Right lobe of liver (tissue), 6 donors: ENCODE data around the gene PILRA. TPM values are rescaled to one million over a fixed set of nuclear protein-coding genes. Genes with fewer than 3 reads are reported as not detected.
"Not testable (repeated sequence)": the region's sequence is repeated elsewhere in the genome, so short reads cannot be mapped to it uniquely, and the experiment has no call there.

ENCODE experiments used
- ATAC-seq, 4 donors: fragments of 200-7000 bp; cut with Tn5 transposase; one replicate each; pipeline ENCODE4 v1.9.1; 2020; ENCODE audit warnings: mild to moderate bottlenecking in 4 of 4, moderate library complexity in 4 of 4
- DNase-seq, 3 donors: peaks; one replicate each; pipeline ENCODE4 v3.0.0-alpha.2; 2020
- H3K27ac ChIP-seq, 3 donors: fragments of 200-600 bp; one replicate each; pipeline ENCODE4 v1.8.0; 2022
- H3K27me3 ChIP-seq, 2 donors: fragments of 200-600 bp; one replicate each; pipeline ENCODE4 v1.8.0; 2022
- H3K36me3 ChIP-seq, 4 donors: fragments of 200-600 bp; sonication (generic) in 1 of 4; one replicate each; pipeline versions ENCODE4 v1.5.1 to v1.8.0; 2017 to 2022; ENCODE audit warnings: control low read depth in 1 of 4
- H3K4me1 ChIP-seq, 4 donors: fragments of 200-600 bp; sonication (generic) in 1 of 4; one replicate each; pipeline versions ENCODE4 v1.5.1 to v1.8.0; 2017 to 2022; ENCODE audit warnings: control low read depth in 1 of 4
- H3K4me3 ChIP-seq, 3 donors: fragments of 200-600 bp; one replicate each; pipeline ENCODE4 v1.8.0; 2022
- H3K9me3 ChIP-seq, 4 donors: fragments of 200-600 bp; sonication (generic) in 1 of 4; one replicate each; pipeline versions ENCODE4 v1.5.1 to v1.8.0; 2017 to 2022; ENCODE audit warnings: control low read depth in 1 of 4
- CTCF ChIP-seq, 4 donors: fragments of 200-600 bp in 3 of 4; fragments of 450-650 bp in 1 of 4; IDR thresholded peaks; one replicate each; pipeline versions ENCODE4 v1.5.1 to v1.8.0; 2016 to 2022; ENCODE audit warnings: antibody characterized with exemption in 4 of 4, mild to moderate bottlenecking in 2 of 4
- POLR2A ChIP-seq: fragments of 450-650 bp; IDR thresholded peaks from one replicate; pipeline ENCODE4 v1.6.1; 2017; ENCODE audit warnings: antibody characterized with exemption, mild to moderate bottlenecking
- WGBS: methylation state at CpG from one replicate; pipeline ENCODE4 v1.1.6; 2018; ENCODE audit warnings: low coverage, low lambda C conversion rate; ENCODE audit not compliant: insufficient coverage; ENCODE audit errors: missing lambda C conversion rate; 5-methylcytosine and 5-hydroxymethylcytosine counted together
- intact Hi-C, 2 donors: fragments of 100-400 bp; cut with DNase I; formaldehyde crosslinking; loops; one replicate each; pipeline versions ENCODE4 v1.11.2 to v1.14.1; 2022
- total RNA-seq, 6 experiments: library from RNA; depleted of rRNA in 2 of 6; stranded (reverse); fragments of >200 nt in 2 of 6; fragmentation: NEBNext Ultra II Directional in 3 of 6; extraction: Animal tissue kit (Norgen Biotek cat#: 25700) in 3 of 6; gene quantifications; one replicate each; pipeline versions ENCODE4 v1.1.0 to v1.2.4, GENCODE V29; 2016 to 2023
- donor health status: DM: no; HTN: yes; CAD: no.
- donor health status: DM: no; HTN: no; CAD: no.
- donor health status: DM: no; HTN: no; CAD: no.
- donor health status: DM: no; HTN: yes; CAD: no.
- donor health status: DM: no; HTN: yes; CAD: no.

Gene PILRA
- total RNA-seq, 6 experiments from 2014 or later = 1.4 to 7.1 (median 4.0) TPM

DNA sequence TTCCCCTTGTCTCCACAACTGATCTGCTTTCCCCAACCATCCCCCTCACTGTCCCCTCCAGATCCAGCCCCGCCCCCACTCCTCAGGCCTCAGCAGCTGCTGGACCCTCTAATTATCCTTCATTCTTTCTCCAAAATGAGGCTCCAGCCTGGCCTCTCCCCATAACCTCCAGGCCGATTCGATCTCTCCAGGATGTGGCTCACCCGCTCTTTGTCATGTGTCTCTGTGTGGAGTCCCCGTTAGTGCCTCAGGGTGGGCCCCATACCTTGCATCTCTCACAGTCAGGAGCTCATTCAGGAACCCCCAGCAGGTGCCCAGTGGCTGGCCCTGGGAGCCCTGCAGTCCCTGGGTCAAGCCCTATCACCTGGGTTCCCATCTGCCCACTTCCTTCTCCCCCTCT lies 1.3 kb downstream of the PILRA start:
- intact Hi-C loops = no loop called here
- no peak for DNase-seq
- TF ChIP-seq POLR2A = no peak
- TF ChIP-seq CTCF (IDR thresholded peaks at IDR 0.05) = no peak
- H3K27ac ChIP-seq = no peak overlapping the region
- H3K27me3 ChIP-seq = no peaks in the 10 kb centered on the region
- H3K36me3 ChIP-seq = no peaks in the 10 kb centered on the region
- 56% methylated on average over 4 of the region's 5 CpGs for WGBS
- no peak overlapping the region for H3K4me3 ChIP-seq
- ATAC-seq = no peak
- H3K4me1 ChIP-seq = no peaks in the 10 kb centered on the region
- no peaks in the 10 kb centered on the region for H3K9me3 ChIP-seq

DNA sequence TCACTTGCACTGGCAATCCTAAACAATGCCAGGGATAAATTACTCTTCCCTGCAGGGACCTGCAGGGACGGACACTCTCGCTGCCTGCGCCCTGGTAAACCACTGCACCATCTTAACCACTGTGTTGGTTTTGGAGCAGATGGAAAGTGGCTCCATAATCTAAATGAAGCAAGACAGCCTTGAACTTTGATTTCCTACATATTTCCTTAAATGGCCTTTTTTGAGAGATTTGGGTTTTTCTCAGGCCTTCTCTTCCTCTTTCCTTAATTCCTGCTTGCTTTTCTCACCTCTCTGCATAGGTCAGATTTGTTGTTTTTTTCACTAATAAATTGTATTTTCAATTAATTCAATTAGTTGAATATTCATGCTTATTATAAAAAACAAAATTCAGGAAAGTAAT lies 2.8 kb downstream of the PILRA start:
- DNase-seq = no peak
- intact Hi-C loops = no loop called here
- no CpG with 5 or more reads among the region's 3 CpGs for WGBS
- no peak overlapping the region for H3K4me3 ChIP-seq
- no peak overlapping the region for H3K27ac ChIP-seq
- ATAC-seq = no peak
- H3K36me3 ChIP-seq = no peaks in the 10 kb centered on the region
- no peaks in the 10 kb centered on the region for H3K27me3 ChIP-seq
- no peaks in the 10 kb centered on the region for H3K4me1 ChIP-seq
- no peaks in the 10 kb centered on the region for H3K9me3 ChIP-seq
- no peak for TF ChIP-seq POLR2A

DNA sequence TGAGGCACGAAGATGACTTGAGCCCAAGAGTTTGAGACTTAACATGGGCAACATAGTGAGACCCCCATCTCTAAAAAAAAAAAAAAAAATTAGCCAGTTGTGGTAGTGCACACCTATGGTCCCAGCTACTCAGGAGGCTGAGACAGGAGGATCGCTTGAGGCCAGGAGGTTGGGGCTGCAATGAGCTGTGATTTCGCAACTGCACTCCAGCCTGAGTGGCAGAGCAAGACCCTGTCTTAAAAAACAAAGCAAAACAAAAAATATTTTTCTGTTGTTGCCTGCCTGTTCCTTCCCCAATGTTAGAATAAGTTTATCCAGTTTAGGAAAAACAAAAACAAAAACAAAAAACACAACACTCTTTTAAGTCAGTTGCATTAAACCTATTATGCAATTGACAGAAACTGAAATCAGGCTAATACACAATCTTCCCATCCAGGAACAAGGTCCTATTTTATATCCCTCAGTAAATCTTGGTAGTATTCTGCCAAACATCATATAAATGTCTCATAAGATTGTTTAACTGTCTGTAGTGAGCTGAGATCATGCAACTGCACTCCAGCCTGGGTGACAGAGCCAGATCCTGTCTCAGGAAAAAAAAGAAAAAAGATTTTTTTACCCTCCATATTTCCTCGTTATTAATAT lies 4.9 kb downstream of the PILRA start:
- no peak for ATAC-seq
- H3K4me3 ChIP-seq = no peak overlapping the region
- H3K27me3 ChIP-seq = no peaks in the 10 kb centered on the region
- H3K9me3 ChIP-seq = no peaks in the 10 kb centered on the region
- no peaks in the 10 kb centered on the region for H3K36me3 ChIP-seq
- no peaks in the 10 kb centered on the region for H3K4me1 ChIP-seq
- H3K27ac ChIP-seq = no peak overlapping the region
- 88% methylated on average over 4 of the region's 4 CpGs for WGBS
- TF ChIP-seq CTCF (IDR thresholded peaks at IDR 0.05) = no peak
- no peak for TF ChIP-seq POLR2A
- intact Hi-C loops = no loop called here
- DNase-seq = no peak

- DNase-seq (no peak), ATAC-seq (peak in 3 of 4 donors; percentile 37 to 43 (median 38))
- no peaks in the 10 kb centered on the region for H3K36me3 ChIP-seq
- H3K9me3 ChIP-seq = no peaks in the 10 kb centered on the region
- no peak overlapping the region for H3K4me3 ChIP-seq
- H3K27me3 ChIP-seq = no peaks in the 10 kb centered on the region
- peak overlapping the region in 2 of 3 donors; percentile 22 to 34 for H3K27ac ChIP-seq
- intact Hi-C loops = no loop called here
- WGBS = 48% methylated on average over 4 of the region's 4 CpGs
- TF ChIP-seq CTCF (IDR thresholded peaks at IDR 0.05) (no peak), POLR2A (no peak)
- H3K4me1 ChIP-seq = no peaks in the 10 kb centered on the region
These were observed 6.9 kb downstream of the PILRA start for GRCh38 chr7:100380196-100380595.

GRCh38 chr7:100381531-100382233 lies 8.4 kb downstream of the PILRA start:
- DNase-seq, H3K9me3 ChIP-seq, H3K4me3 ChIP-seq, H3K27ac ChIP-seq, ATAC-seq, H3K36me3 ChIP-seq, H3K27me3 ChIP-seq, intact Hi-C loops, H3K4me1 ChIP-seq: not testable (repeated sequence)
- whole genome bisulfite sequencing = 53% methylated on average over 3 of the region's 49 CpGs

DNA sequence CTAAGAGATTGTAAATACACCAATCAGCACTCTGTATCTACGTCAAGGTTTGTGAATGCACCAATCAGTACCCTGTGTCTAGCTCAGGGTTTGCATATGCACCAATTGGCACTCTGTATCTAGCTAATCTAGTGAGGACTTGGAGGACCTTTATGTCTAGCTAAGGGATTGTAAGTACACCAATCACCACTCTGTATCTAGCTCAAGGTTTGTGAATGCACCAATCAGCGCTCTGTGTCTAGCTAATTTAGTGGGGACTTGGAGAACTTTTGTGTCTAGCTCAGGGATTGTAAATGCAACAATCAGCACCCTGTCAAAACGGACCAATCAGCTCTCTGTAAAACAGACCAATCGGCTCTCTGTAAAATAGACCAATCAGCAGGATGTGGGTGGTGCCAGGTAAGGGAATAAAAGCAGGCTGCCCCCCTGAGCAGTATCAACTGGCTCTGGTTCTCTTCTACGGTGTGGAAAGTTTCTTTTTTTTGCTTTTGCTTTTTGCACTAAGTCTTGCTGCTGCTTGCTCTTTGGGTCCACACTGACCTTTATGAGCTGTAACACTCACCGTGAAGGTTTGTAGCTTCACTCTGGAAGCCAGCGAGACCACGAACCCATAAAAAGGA lies 9.1 kb downstream of the PILRA start:
- H3K36me3 ChIP-seq, H3K4me1 ChIP-seq, H3K27me3 ChIP-seq, H3K4me3 ChIP-seq, H3K27ac ChIP-seq, DNase-seq, H3K9me3 ChIP-seq, intact Hi-C loops: not testable (repeated sequence)
- ATAC-seq = peak in 1 of 4 donors; percentile 12
- 58% methylated on average over 5 of the region's 8 CpGs for WGBS
